Ectodermal cell (in vitro differentiated cells): ENCODE data around the gene METTL21C. TPM values are rescaled to one million over a fixed set of nuclear protein-coding genes. Genes with fewer than 3 reads are reported as not detected.

Source experiments
- H3K27ac ChIP-seq: 2 replicates; pipeline ENCODE4 v1.7.0; 2013; ENCODE audit warnings: mild to moderate bottlenecking, low read depth, low read length; ENCODE audit not compliant: insufficient read depth, poor library complexity, severe bottlenecking
- H3K27me3 ChIP-seq: 2 replicates; pipeline ENCODE4 v1.7.0; 2013; ENCODE audit warnings: mild to moderate bottlenecking, low read length; ENCODE audit not compliant: insufficient read depth, control insufficient read depth, poor library complexity, severe bottlenecking
- H3K36me3 ChIP-seq: one replicate; pipeline ENCODE4 v1.7.0; 2013; ENCODE audit warnings: low read length; ENCODE audit not compliant: control insufficient read depth, insufficient read depth
- H3K4me1 ChIP-seq: one replicate; pipeline ENCODE4 v1.7.0; 2013; ENCODE audit warnings: low read length; ENCODE audit not compliant: control insufficient read depth, insufficient read depth
- H3K4me3 ChIP-seq: 2 replicates; pipeline ENCODE4 v1.7.0; 2013; ENCODE audit warnings: low read depth, low read length, control low read depth; ENCODE audit not compliant: insufficient read depth
- H3K9me3 ChIP-seq: 2 replicates; pipeline ENCODE4 v1.7.0; 2013; ENCODE audit warnings: mild to moderate bottlenecking, low read length, moderate library complexity; ENCODE audit not compliant: control insufficient read depth
- WGBS, 2 experiments: methylation state at CpG; one replicate each; pipeline ENCODE4 v1.1.7; 2013; ENCODE audit warnings: missing lambda C conversion rate in 2 of 2; 5-methylcytosine and 5-hydroxymethylcytosine counted together
- polyA plus RNA-seq, 4 experiments: library from polyadenylated mRNA; stranded (reverse); fragments of 50-300 nt; gene quantifications; one replicate each; pipeline ENCODE4 v1.2.3, GENCODE V29; 2013

The METTL21C gene
- polyA plus RNA-seq (2013, experiment 1 of 4): not detected
- polyA plus RNA-seq (2013, experiment 2 of 4): not detected
- polyA plus RNA-seq (2013, experiment 3 of 4): not detected
- polyA plus RNA-seq (2013, experiment 4 of 4): not detected

DNA sequence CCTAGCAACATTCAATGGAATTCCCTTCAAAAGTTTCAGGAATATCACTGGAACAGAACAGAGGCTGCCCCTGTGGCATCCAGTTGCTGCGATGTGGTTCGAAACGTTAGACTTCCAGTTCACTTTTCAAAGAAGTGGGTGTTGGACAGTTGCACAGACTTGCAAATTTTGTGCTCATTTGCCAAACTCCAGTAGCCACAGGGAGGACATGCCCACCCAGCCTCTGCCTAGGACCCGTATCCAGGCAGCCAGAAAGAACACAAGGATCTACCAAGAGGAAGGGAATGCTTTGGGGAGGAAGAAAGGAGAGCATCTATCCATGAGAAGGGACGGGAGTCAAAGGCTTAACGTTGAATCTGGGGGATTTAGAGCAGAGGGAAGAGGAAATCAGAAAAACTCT, at the start of gene METTL21C:
Gene METTL21C, minus strand, starts transcription at position 108 of the 400 bp plus-strand sequence. CDS start 546 bp downstream, outside the sequence.
- Histone ChIP-seq H3K36me3 (no peaks in the 10 kb centered on the region), H3K9me3 (no peaks in the 10 kb centered on the region), H3K4me3 (no peak within 1 kb of the TSS), H3K27ac (no peak within 1 kb of the TSS), H3K27me3 (no peaks in the 10 kb centered on the region), H3K4me1 (peaks cover 4% of the 10 kb centered on the region)
- 87 to 91% methylated on average over 6 of the region's 6 CpGs for WGBS, 2 experiments

DNA sequence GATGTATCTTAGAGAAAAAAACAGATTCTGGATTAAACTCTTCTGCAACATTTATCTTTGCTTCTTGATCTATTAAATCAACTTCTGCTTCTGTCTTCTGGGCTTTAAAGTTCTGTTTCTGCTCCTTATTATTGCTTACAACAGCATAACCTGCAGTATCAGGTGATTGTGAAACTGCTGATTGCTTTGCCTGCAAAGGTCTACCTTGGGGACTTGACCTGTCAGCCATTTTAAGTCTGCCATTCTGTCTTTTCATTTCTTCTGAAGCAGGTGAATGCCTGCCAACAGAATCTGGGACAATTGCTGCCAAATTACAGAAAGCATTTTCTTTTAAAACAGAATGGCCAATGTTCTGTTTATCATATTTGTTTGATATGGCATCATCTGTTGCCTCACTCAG, 47.7 kb upstream of the METTL21C start:
- Histone ChIP-seq H3K9me3 (no peaks in the 10 kb centered on the region), H3K27ac (no peak overlapping the region), H3K36me3 (no peaks in the 10 kb centered on the region), H3K4me3 (no peak overlapping the region), H3K27me3 (peaks cover 5% of the 10 kb centered on the region), H3K4me1 (no peaks in the 10 kb centered on the region)

DNA sequence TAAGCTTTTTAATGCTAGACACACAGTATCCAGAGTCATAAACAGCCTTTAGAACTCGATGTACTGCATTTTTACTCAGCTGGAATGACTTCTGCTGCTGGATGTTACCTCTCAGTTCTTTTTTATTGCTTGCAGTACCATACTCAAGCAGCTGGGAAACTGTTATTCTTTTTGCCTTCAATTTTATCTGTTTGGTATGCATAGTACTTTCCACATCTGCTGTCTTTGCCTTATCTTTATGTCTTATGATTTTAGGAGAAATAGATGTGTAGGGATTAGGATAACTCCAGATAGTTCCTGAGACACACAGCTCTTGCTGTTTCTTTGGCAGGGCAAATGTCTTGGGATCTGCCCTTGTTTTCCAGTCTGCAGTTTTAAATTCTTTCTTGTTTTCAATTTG, 47.3 kb upstream of the METTL21C start:
- 44 to 56% methylated on average over 1 of the region's 1 CpG for WGBS, 2 experiments
- Histone ChIP-seq H3K27me3 (peaks cover 5% of the 10 kb centered on the region), H3K27ac (no peak overlapping the region), H3K36me3 (no peaks in the 10 kb centered on the region), H3K4me1 (no peaks in the 10 kb centered on the region), H3K9me3 (no peaks in the 10 kb centered on the region), H3K4me3 (no peak overlapping the region)

DNA sequence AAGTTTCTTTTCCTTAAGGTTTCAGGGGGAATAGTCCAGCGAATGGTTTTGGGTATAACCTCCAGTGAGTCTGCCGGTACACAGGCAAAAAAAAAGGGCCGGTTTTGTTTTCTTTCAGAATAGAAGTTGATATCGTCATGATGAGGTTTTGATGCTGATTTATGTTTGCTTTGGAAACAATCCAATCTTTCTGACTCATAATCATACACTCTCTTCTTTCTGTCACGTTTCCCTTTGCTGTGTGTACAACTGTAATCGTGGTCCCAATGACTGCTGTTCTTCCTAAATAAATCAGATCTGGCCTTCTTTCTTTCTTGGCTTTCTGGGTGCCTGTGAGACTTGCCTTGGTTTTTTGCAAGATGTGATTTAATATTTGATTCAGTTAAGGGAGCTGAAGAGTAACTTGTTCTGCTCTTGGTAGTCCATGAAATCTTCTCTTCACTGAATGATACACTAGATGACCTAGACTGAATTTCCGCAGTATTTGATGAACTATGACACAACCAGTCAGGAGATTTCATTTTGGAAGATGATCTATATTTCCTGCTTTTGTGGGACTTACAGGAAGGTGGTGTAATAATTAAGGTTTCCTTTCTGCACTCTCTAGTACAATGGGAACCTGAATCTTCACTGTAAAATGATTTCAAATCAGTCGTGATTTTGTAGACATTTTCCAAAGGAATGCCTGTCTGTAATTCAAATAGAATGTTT, 34.9 kb upstream of the METTL21C start:
- H3K4me1 ChIP-seq: no peaks in the 10 kb centered on the region
- H3K4me3 ChIP-seq: no peak overlapping the region
- no peak overlapping the region for H3K27ac ChIP-seq
- H3K9me3 ChIP-seq: no peaks in the 10 kb centered on the region
- H3K36me3 ChIP-seq: no peaks in the 10 kb centered on the region
- H3K27me3 ChIP-seq: no peaks in the 10 kb centered on the region
- 87 to 94% methylated on average over 8 of the region's 8 CpGs for WGBS, 2 experiments

DNA sequence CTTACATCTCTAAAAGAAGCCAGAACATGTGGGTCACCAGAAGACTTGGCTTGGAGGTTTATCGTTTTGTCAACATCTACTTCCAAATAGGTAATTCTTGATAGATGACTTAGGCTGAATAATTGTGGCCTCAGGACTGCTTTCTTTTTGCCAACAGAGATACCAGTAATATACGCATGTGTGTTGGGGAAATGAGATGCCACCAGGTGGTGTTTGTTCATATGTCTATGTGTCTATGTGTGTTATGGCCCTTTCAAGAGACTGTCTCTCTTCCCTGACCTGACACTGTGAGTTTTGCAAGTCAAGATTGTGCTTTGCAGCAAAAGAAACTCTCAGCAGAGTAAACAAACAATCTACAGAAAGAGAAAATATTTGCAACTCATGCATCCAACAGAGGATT, 31.6 kb upstream of the METTL21C start:
- WGBS, 2 experiments: 98 to 100% methylated on average over 2 of the region's 2 CpGs

DNA sequence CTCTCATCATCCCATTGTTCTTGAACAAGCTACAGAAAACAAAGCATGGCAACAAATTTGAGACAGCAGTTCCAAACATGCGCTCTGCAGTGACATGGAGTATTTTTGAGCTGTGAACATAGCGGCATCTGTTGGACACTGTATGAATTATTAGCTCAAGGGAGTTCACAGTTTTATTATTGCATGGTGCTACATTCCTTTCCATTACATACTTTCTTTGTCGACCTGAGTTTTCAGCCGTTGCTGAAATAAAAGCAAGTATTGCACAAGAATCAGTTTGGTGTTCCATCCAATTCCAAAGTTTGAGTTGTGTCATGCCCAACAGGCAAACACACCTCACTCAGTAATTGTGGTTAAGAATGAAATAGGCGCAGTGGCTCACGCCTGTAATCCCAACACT, 30.1 kb upstream of the METTL21C start:
- Histone ChIP-seq H3K27me3 (no peaks in the 10 kb centered on the region), H3K9me3 (no peaks in the 10 kb centered on the region), H3K4me1 (no peaks in the 10 kb centered on the region), H3K27ac (no peak overlapping the region), H3K4me3 (no peak overlapping the region), H3K36me3 (no peaks in the 10 kb centered on the region)
- WGBS, 2 experiments: 92% methylated on average over 6 of the region's 6 CpGs

More for the DNA sequence above, 31.6 kb upstream of the METTL21C start:
- Histone ChIP-seq H3K4me3 (no peak overlapping the region), H3K27ac (no peak overlapping the region), H3K4me1 (no peaks in the 10 kb centered on the region), H3K9me3 (no peaks in the 10 kb centered on the region), H3K36me3 (no peaks in the 10 kb centered on the region), H3K27me3 (no peaks in the 10 kb centered on the region)

DNA sequence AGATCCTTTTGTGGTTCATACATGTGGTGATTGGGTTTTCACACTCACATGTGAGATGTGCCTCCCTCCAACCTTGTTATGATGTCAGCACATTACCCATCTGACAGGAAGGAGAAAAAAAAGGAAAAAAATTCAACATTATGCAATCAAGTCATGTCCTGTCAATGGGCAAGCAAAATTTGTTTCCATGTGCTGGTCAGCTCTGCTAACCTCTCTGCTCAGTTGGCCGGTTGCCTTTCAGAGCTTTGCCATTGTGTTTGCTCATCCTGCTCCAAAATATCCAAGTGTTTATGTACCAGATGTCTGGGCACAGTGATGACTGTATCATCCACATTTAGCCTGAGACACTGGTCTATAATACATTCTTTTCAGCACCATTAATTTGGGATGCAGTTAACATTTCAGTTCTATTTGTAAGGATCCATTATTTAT, 27.0 kb upstream of the METTL21C start:
- Histone ChIP-seq H3K9me3 (no peaks in the 10 kb centered on the region), H3K4me1 (no peaks in the 10 kb centered on the region), H3K27me3 (no peaks in the 10 kb centered on the region), H3K4me3 (no peak overlapping the region), H3K27ac (no peak overlapping the region), H3K36me3 (no peaks in the 10 kb centered on the region)
- WGBS, 2 experiments: 91 to 95% methylated on average over 1 of the region's 1 CpG

DNA sequence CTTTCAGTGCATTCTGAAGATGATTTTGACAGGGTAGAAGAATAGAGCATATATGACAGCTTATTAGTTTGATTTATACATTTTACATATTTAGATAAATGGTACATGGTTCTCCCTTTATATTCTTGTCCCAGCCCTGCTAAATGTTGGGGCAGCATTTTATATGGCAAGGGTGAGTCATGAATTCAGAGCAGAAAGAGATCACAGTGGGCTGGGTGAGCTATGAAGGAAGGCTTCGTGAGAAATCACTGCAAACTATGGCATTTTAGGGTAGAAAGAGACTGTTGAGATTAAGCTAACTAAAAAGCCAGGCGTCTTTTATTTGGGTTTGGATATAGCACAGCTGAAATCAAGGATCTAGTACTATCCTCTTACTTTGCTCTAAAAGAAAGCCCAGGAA, 23.9 kb upstream of the METTL21C start:
- H3K27ac ChIP-seq: no peak overlapping the region

DNA sequence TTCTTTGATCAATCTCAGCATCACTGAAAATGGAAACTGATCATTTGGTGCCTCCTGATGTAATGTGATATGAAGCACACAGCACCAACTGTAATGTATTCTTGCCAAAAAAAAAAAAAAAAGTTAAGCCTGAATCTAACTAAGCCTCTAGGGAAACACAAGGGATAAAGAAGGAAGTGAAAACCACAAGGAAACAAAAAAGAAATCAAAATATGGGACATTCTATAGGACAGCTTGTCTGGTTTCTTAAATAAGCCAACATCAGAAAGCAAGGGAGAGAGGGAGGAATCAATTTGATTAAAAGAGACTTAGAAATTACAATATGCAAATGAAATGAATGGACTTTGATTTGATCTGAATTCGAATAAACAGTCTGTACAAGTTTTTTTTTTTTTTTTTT, 20.6 kb upstream of the METTL21C start:
- 92 to 100% methylated on average over 1 of the region's 1 CpG for WGBS, 2 experiments
- H3K9me3 ChIP-seq: no peaks in the 10 kb centered on the region
- no peaks in the 10 kb centered on the region for H3K27me3 ChIP-seq
- H3K36me3 ChIP-seq: no peaks in the 10 kb centered on the region
- no peaks in the 10 kb centered on the region for H3K4me1 ChIP-seq
- no peak overlapping the region for H3K4me3 ChIP-seq
- H3K27ac ChIP-seq: no peak overlapping the region

More for the DNA sequence above, 23.9 kb upstream of the METTL21C start:
- H3K27me3 ChIP-seq: no peaks in the 10 kb centered on the region
- H3K4me3 ChIP-seq: no peak overlapping the region
- no peaks in the 10 kb centered on the region for H3K9me3 ChIP-seq
- WGBS, 2 experiments: 87 to 91% methylated on average over 2 of the region's 2 CpGs
- no peaks in the 10 kb centered on the region for H3K36me3 ChIP-seq
- no peaks in the 10 kb centered on the region for H3K4me1 ChIP-seq

DNA sequence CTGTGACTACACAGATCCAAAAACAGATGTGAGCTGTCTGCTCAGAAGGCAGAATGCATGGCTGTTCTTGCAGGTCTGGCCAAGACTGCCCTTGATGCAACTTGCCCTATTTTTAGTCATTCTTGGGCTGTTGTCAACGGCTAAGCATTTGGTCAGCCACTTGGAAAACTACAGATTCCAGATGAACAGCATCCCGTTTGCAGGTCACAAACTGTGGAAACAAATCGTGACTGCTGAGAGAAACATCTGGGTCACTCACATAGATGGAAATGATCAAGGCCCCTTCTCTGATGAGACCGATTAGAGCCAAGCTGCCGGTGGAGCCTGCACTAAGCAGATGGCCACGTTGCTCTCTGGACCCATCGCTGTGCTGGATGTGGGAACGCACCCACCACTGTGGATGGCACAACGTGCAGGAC, 15.4 kb upstream of the METTL21C start:
- WGBS, 2 experiments: 94% methylated on average over 9 of the region's 9 CpGs
- H3K4me1 ChIP-seq: no peaks in the 10 kb centered on the region
- H3K36me3 ChIP-seq: no peaks in the 10 kb centered on the region

More for the DNA sequence above, 15.4 kb upstream of the METTL21C start:
- H3K27ac ChIP-seq: no peak overlapping the region
- no peaks in the 10 kb centered on the region for H3K9me3 ChIP-seq
- no peaks in the 10 kb centered on the region for H3K27me3 ChIP-seq
- H3K4me3 ChIP-seq: no peak overlapping the region
